Upper lobe of left lung (tissue), 4 donors: ENCODE results near the gene TMEM18.

Source experiments
- EP300 ChIP-seq, 4 donors: sonication (generic); formaldehyde crosslinking; IDR thresholded peaks; one replicate each; pipeline ENCODE4 v1.5.1; 2017; ENCODE audit warnings: antibody characterized with exemption in 4 of 4, control low read depth in 2 of 4
- POLR2A ChIP-seq, 4 donors: fragments of 450-650 bp; IDR thresholded peaks; one replicate each; pipeline ENCODE4 v1.5.1; 2016 to 2017; ENCODE audit warnings: antibody characterized with exemption in 4 of 4, mild to moderate bottlenecking in 2 of 4
- POLR2AphosphoS5 ChIP-seq, 2 donors: sonication (generic); formaldehyde crosslinking; IDR thresholded peaks; one replicate each; pipeline ENCODE4 v1.5.1; 2017; ENCODE audit warnings: antibody characterized with exemption in 2 of 2
- TF ChIP-seq, protein P1 (sequence below), 6 experiments: fragments of 450-650 bp in 4 of 6; fragments of 200-600 bp in 2 of 6; sonication (generic) in 2 of 6; IDR thresholded peaks; one replicate each; pipeline ENCODE4 v1.5.1; 2016 to 2019; ENCODE audit warnings: antibody characterized with exemption in 6 of 6

DNA sequence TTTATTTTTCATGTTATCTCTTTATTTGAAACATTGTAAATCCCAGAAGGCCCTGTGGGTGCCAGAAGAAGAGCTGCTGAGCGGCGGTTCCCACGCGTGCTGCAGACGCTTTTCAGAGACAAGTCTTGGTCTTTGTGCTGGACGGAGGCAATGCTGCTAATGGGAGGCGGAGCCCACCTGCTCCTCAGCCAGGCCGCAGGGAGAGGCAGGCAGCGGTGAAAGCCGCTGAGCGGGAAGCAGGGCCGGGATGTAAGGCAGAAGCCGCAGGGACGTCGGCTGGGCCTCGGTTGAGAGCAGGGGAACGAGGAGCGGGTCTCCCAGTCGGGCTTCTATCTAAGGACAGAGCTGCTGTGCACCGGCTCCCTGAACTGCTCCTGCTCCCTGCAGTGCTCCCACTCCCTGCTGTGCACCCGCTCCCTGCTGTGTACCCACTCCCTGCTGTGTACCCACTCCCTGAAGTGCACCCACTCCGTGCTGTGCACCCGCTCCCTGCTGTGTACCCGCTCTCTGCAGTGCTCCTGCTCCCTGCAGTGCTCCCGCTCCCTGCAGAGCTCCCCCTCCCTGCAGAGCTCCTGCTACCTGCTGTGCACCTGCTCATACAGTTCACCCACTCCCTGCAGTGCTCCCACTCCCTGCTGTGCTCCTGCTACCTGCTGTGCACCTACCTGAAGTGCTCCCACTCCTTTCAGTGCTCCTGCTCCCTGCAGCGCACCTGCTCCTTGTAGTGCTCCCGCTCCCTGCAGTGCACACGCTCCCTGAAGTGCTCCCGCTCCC lies 16.4 kb downstream of the TMEM18 start:
- TF ChIP-seq POLR2A (IDR thresholded peaks at IDR 0.05) (no peak), EP300 (IDR thresholded peaks at IDR 0.05) (no peak), POLR2AphosphoS5 (IDR thresholded peaks at IDR 0.05) (no peak)
- TF ChIP-seq, protein P1, sequence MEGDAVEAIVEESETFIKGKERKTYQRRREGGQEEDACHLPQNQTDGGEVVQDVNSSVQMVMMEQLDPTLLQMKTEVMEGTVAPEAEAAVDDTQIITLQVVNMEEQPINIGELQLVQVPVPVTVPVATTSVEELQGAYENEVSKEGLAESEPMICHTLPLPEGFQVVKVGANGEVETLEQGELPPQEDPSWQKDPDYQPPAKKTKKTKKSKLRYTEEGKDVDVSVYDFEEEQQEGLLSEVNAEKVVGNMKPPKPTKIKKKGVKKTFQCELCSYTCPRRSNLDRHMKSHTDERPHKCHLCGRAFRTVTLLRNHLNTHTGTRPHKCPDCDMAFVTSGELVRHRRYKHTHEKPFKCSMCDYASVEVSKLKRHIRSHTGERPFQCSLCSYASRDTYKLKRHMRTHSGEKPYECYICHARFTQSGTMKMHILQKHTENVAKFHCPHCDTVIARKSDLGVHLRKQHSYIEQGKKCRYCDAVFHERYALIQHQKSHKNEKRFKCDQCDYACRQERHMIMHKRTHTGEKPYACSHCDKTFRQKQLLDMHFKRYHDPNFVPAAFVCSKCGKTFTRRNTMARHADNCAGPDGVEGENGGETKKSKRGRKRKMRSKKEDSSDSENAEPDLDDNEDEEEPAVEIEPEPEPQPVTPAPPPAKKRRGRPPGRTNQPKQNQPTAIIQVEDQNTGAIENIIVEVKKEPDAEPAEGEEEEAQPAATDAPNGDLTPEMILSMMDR (IDR thresholded peaks at IDR 0.05) = no peak
